DMS 273 treated with DMSO at 0.1 percent for 48 hours (cell line): ENCODE data around the gene ELK3.

Experiments
- DNase-seq: peaks from one replicate; lab custom pipeline; 2025; lab: John Stamatoyannopoulos, UW

The ELK3 gene

GRCh38 chr12:96193725-96194575 is at the start of gene ELK3:
Gene ELK3, plus strand, starts transcription at chr12:96194375.
- no peak for DNase-seq

DNA sequence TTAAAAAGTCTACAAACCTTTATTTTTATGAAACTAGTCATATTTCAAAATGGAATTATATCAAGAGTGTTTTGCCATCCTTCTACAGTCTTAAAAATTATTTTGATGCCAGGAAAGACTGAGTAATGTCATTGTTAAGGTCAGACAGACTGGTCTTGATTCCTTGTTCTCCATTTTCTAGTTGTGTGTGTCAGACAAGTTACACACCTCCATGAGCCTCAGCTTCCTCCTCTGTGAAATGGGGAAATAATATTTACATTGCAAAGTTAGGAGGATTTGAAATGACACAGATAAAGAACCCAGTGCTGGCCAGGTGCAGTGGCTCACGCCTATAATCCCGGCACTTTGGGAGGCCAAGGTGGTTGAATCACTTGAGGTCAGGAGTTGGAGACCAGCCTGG is 47.4 kb upstream of the ELK3 start:
- DNase-seq: no peak

GRCh38 chr12:96150442-96150841 is 43.7 kb upstream of the ELK3 start:
- no peak for DNase-seq

- DNase-seq: no peak
These were observed 42.0 kb upstream of the ELK3 start for GRCh38 chr12:96152164-96152563.

- no peak for DNase-seq
These were observed 40.9 kb upstream of the ELK3 start for GRCh38 chr12:96153131-96153725.

- DNase-seq: no peak
These were observed 39.0 kb upstream of the ELK3 start for GRCh38 chr12:96155181-96155580.

GRCh38 chr12:96155781-96156180 is 38.4 kb upstream of the ELK3 start:
- no peak for DNase-seq

GRCh38 chr12:96156211-96156610 is 38.0 kb upstream of the ELK3 start:
- DNase-seq: no peak

DNA sequence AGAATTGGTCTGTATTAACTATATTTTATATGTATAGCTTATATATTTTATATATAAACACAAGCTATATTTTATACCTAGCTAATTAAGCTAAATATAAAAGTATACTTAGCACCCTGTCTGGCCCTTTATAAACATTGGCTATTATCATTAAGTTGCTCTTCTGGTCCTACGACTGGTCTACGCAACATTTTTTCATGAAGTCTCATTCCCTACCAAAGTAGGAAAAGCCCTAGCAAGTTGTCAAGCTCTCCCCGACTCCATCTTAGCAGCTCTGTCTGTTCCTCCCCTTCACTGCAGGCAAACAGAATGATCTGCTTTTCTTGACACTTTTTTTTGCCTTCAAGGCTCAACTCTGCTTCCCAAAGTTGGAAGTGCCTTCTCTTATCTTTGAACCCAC is 36.7 kb upstream of the ELK3 start:
- DNase-seq: no peak

DNA sequence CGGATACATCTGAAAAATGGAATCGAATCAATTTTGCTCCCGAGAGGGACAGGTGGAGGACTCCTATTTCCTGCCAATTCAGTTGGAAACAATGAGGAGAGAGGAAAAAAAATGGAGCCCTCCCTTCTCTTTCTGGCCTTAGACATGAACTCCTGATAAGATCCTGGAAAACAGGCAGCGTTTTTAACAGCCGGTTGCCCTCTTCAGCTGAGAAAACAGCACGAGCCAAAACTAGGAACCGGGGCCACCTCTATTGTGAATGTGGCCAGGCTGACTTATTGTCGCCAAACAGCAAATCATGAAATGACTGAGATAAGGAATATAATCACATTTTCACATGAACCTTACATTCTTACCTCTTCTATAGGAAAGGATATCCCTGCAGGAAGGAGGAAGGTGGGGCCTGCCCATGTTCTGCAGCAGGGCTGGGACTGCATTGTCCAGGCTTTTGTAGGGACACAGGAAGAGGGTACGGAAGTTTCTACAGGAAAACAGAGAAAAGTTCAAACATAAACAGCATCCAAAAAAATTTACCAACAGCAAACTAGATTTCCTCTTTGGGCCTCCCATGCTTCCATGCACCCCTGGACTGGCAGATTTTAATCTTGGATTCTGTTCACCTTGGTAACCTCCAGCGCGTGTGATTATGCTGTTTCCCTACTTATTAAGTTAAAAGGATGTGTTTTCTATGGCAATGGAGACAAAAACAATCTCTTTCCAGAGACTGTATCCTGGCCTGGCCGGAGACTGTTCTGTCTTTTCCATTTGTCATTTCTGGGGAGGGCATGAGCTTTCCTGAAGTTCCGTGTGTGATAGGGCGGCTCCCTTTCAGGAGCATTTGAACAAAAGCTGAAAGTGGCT is 29.0 kb upstream of the ELK3 start:
- no peak for DNase-seq

DNA sequence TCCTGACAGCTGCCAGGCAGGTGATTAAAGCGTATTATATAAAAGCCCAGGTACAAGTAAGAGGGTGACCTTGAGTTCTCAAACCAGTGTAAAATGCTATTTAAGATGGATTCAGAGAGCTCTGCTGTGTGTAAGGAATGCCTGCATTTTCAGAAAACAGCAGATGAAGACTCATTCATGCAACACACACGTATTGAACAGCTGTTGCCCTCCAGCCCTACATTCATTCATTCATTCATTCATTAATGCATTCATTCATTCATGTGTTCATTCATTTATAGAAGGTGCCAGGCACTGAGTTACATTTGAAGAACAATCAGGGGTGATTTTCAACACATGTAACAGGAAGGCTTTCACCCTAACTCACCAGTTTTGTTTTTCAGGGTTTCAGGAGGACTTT is 27.4 kb upstream of the ELK3 start:
- no peak for DNase-seq

DNA sequence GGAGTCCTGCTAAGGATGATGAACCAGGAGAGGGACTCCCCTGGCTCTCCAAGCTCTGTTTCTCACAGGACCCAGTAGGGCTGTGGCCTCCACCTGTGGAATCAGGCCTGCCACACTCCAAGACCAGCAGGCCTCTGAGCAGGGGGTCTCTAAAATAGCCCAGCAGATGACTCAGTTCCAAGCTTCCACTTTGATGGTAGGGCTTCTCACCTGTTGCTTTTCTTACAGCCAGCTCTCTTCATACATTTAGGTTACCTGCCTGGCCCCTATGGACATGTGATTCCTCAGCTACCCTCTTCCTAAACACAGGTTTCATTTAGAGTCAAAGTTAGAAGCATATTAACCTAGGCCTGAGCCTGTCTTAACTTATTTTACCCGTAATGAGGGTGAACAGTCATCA is 26.7 kb upstream of the ELK3 start:
- no peak for DNase-seq

DNA sequence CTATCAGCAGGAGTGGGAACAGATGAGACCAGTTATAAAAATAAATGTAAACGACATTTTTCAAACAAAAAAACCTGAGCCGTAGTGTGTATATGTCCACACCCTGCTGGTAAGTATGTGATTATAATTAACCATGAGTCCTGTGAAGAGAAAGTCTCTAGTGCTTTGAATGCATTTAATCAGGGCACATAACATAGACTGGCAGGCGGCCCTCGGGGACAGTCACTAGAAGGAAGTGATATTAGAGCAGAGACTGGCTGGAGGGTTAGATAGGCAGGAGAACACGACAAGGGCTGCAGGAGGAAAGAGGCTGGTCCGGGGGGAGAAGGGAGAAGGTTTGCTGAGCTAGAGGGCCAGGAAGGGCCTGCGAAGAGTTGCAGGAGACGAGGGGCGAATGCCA is 23.8 kb upstream of the ELK3 start:
- no peak for DNase-seq

- DNase-seq: no peak
These were observed 23.4 kb upstream of the ELK3 start for GRCh38 chr12:96170762-96171161.

DNA sequence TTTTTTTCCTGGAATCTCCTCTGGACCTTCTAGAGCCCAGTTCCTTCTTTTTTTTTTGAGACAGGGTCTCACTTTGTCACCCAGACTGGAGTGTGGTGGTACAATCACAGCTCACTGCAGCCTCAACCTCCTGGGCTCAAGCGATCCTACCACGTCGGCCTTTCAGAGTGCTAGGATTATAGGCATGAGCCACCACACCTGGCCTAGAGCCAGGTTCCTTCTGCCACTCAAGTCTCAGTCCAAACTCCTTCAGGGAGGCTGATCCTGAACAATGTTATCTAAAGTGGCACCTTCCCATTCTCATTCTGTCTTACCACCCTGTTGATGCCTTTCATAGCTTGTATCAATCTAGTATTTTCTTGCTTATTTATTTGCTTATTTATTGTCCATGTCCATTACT is 22.3 kb upstream of the ELK3 start:
- no peak for DNase-seq

DNA sequence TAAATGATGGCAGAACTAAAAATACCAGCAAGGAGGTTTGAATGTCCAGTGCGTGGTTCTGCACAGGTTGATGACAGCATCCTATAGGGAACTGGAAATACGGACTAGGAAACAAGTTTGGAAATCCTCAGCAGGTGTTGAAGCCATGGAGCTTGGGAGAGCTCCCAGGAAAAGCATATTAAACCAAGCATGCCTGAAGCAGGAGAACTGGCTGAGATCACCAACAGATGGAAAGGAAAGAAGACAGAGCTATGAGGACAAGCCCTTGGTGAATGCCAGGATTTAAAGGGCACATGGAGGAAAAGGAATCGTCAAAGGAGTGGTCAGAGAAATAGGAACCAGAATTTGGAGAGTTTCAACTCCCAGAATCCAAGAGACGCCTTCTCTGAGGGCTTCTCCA is 21.2 kb upstream of the ELK3 start:
- no peak for DNase-seq

DNA sequence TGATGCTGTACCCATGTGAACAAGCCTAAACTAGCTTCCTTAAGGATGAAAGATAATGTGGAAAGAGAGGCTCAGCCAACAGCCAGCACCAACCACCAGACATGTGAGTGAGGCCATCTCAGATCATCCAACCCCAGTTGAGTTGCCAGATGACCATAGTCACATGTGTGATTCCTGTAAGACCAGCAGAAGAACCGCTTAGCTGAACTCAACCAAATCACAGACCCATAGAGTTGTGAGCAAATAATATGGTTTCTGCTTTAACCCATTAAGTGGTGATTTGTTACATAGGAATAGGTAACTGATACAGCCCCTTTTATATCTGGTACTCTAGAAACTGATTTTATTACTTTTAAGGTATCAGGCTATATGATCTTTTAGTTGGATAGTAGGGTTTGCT is 17.6 kb upstream of the ELK3 start:
- no peak for DNase-seq

- DNase-seq: no peak
These were observed 17.2 kb upstream of the ELK3 start for GRCh38 chr12:96177013-96177412.

DNA sequence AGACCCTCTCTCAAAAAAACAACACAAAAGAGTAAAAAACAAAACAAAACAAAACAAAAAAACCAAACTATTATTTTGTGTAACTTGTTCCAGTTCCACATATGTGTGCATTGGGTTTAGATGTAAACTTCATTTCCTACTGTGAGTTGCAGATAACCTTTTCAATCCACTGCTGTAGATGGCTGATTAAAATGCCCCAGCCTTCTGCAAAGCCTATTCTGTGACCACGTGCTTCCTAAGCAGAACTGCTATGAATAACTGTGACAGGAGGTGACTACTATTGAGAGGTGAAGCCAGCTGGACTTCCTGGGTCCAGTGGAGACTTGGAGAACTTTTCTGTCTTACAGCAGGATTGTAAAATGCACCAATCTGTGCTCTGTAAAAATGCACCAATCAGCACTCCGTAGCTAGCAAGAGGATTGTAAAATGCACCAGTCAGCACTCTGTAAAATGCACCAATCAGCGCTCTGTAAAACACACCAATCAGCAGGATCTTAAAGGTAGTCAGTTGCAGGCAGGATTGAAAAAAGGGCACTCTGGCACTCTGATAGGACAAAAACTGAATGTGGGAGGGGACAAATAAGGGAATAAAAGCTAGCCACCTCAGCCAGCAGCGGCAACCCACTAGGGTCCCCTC is 10.3 kb upstream of the ELK3 start:
- DNase-seq: no peak

- DNase-seq: no peak
These were observed 8.3 kb upstream of the ELK3 start for GRCh38 chr12:96185914-96186313.

GRCh38 chr12:96186607-96187301 is 7.4 kb upstream of the ELK3 start:
- DNase-seq: no peak

DNA sequence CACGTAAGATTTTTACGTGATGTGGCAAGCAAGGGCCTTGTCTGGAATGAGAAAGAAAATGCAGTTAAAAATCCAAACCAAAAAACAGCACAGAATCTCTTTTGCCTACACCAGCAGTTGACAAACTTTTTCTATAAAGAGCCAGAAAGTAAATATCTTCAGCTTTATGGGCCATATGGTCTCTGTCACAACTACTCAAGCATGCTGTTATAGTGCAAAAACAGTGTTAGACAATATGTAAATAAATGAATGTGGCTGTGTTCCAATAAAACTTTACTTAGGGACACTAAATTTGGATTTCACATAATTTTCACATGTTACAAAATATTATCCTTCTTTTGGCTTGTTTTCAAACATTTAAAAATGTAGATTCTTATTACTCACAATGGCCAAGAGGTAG is 6.2 kb upstream of the ELK3 start:
- DNase-seq: no peak
